ENCODE measurements around the gene MORN5.

GRCh38 chr9:122118343-122119165 lies 41.2 kb upstream of the MORN5 start:
- TF ChIP-seq POLR2AphosphoS5 (IDR thresholded peaks at IDR 0.05) = no peak
- no peak for TF ChIP-seq CTCF (IDR thresholded peaks at IDR 0.05)
- TF ChIP-seq POLR2A (IDR thresholded peaks at IDR 0.05) = no peak

Measured in breast epithelium (tissue), 3 donors.